GM12872 (cell line): ENCODE data around the gene DTX2.

Experiments used
- TF ChIP-seq, protein P1 (sequence below): IDR thresholded peaks from 3 replicates; pipeline ENCODE4 v1.5.1; 2011; ENCODE audit warnings: low read depth, mild to moderate bottlenecking, low read length, moderate library complexity; ENCODE audit not compliant: insufficient read depth

The DTX2 gene

DNA sequence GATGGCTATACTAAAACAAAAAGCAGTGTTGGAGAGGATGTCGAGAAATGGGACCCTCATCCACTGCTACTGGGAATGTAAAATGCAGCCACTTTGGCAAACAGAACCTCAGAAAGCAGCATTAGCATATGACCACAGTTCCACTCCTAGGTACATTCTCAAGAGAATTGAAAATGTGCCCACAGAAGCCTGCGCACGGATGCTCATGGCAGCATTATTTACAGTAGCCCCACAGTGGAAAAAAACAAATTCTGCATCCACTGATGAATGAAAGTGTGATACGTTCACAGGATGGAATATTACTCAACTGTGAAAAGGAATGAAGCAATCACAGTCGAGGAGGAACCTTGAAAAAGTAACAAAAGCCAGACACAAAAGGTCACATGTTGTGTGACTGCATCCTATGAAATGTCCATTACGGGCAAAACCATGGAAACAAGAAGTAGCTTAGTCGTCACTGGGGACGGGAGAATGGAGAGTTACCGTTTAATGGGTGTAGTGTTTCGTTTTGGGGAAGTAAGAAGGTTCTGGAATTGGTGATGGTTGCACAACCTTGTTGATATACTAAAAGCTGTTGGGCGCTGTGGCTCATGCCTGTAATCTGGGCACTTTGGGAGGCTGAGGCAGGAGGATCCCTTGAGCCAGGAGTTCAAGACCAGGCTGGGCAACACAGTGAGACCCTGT lies 46.4 kb downstream of the DTX2 start:
- TF ChIP-seq, protein P1, sequence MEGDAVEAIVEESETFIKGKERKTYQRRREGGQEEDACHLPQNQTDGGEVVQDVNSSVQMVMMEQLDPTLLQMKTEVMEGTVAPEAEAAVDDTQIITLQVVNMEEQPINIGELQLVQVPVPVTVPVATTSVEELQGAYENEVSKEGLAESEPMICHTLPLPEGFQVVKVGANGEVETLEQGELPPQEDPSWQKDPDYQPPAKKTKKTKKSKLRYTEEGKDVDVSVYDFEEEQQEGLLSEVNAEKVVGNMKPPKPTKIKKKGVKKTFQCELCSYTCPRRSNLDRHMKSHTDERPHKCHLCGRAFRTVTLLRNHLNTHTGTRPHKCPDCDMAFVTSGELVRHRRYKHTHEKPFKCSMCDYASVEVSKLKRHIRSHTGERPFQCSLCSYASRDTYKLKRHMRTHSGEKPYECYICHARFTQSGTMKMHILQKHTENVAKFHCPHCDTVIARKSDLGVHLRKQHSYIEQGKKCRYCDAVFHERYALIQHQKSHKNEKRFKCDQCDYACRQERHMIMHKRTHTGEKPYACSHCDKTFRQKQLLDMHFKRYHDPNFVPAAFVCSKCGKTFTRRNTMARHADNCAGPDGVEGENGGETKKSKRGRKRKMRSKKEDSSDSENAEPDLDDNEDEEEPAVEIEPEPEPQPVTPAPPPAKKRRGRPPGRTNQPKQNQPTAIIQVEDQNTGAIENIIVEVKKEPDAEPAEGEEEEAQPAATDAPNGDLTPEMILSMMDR = no peak

DNA sequence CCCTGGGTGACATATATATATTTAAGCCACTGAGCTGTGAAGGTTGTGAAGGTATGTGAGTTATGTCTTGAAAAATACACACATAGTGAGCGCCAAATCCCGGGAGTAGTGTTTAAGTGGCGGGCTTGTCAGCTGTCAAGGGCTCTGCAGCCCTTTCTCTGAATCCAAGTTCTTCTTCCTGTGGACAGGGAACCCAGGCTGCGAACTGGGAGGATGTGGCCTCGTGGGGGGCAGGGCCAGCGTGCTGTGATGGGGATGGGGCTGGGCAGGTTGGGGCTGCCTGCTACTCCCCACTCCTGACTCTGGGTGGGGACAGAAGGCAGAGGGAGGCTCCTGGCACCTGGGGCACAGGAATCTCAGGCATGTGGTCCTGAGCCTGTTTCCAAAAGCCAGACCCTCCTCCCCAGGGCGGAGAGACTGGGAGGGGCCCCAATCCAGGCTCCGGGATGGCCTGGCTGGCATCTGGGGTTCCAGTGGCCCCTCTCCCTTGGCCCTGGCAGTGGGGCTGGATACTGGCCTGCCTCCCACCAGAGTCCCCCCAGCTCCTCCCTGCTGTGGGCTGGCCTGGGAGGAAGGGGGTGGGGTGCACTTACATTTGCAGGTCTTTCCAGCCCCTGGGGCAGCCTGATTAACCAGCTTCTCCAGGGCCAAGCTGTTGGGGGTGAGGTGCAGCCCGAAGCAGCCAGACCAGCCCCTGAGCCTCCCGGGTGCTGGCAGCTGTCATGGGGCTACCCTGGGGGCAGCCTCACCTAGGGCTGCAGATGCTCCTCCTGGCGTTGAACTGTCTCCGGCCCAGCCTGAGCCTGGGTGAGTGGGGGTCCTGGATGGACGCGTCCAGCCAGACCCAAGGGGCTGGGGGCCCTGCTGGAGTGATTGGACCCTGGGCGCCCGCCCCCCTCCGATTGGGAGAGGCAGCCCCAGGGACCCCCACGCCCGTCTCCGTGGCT lies 48.7 kb downstream of the DTX2 start, which contains the start of gene UPK3B:
TSS of gene UPK3B (plus strand) at position 622 of the 947 bp plus-strand sequence. CDS start at position 723, 101 bp downstream.
- TF ChIP-seq, protein P1 = no peak

DNA sequence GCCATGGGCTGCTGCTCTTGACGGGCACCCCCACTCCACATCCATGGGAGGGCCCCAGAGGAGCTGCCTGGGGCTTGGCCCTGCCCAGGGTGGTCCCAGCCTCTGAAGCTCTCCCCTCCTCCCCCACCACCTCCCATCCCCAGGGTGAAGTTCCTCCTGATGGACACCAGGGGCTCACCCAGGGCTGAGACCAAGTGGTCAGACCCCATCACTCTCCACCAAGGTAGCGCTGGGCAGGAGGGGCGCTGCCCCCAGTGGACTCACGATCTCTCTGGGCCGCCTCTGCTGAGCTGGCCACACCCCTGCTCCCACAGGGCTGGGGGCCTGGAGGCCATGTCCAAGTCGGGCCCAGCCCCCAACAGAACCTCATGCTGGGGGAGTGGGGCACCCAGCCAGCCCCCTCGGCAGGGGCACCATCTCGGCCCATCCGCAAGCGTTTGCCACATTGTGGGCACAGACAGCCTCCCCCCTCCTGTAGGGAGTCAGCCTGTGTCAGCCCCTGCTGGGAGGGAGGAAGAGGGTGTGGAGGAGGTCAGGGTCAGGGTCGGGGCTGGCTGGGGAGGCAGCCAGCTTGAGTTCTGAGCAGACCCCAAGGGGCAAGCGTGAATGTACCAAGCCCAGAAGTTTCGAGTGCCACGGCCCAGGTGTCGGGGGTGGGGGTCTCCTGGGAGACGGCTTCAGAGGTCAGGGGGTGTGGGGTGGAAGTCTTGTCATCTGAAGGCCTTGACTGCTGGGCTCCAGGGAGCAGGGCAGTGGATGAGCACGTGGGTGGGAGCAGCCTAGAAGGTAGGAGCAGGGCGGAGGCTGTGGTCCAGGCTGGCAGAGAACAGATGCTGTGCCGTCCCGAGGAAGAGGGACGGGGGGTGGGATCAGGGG lies 51.7 kb downstream of the DTX2 start:
- TF ChIP-seq, protein P1 = peak; percentile 30; the same call in 1 of the 3 replicates

DNA sequence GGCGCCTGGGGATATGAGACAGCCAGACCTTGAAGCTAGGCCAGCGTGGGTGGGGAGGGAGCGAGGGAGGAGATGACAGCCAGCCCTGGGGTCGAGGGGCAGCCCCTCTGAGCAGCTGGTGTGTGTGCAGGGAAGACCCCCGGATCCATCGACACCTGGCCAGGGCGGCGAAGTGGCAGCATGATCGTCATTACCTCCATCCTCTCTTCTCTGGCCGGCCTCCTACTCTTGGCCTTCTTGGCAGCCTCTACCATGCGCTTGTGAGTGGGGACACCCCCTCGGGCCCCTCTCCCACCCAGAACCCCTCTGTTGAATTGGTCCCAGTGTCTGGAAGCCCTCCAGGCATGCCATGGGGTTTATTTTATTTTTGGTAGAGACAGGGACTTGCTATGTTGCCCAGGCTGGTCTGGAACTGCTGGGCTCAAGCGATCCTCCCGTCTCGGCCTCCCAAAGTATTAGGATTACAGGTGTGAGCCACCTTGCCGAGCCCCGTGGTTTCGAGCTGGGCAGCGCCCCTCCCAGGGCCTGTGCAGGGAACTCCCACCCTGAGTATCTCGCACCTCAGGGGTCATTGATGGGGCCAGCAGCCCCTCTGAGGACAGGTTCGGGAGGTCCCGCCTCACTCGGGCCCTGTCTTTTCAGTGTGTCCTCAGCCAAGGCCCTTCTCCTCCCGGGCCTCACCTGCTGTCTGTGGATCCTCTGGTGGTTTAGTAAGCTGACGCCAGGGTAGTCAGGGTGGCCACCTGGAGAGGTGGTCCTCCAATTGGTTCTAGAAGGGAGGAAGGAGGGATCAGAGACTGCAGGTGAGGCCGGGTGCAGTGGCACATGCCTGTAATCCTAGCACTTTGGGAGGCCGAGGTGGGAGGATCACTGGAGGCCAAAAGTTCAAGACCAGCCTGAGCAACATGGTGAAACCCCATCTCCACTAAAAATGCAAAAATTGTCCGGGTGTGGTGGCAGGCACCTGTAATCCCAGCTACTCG lies 52.6 kb downstream of the DTX2 start:
- TF ChIP-seq, protein P1 = no peak

DNA sequence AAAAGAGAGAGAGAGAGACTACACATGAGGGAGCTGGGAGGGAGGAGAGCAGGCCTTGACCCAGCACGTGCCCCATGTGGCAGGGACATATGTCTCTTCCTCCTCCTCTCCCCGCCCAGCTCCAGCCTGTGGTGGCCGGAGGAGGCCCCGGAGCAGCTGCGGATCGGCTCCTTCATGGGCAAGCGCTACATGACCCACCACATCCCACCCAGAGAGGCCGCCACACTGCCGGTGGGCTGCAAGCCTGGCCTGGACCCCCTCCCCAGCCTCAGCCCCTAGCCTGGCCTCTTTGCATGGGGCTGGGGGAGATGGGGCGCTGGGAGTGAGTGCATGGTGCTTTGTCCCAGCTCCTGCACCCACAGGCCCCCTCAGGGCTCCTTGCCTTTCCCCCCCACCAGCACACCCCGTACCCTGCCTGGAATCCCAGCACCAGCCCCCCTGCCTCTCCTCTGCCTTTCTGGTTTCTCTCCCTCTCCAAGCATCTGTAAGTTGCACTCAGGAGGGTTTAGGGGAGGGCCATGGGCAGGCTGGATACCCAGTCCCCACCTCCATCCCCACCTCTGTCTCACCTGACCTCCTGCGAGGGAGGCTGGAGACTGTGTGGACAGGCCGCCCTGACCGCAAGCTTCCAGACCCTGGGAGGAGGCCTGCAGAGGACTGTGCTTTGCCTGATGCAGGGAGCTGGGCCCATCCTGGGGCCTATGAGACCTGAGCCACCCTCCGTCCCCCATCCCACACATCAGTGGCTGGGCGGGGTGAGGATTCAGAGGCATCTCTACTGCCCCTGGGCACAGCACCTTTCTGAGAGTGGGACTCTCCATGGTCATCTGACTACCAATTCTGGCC lies 53.6 kb downstream of the DTX2 start:
- TF ChIP-seq, protein P1 = no peak

DNA sequence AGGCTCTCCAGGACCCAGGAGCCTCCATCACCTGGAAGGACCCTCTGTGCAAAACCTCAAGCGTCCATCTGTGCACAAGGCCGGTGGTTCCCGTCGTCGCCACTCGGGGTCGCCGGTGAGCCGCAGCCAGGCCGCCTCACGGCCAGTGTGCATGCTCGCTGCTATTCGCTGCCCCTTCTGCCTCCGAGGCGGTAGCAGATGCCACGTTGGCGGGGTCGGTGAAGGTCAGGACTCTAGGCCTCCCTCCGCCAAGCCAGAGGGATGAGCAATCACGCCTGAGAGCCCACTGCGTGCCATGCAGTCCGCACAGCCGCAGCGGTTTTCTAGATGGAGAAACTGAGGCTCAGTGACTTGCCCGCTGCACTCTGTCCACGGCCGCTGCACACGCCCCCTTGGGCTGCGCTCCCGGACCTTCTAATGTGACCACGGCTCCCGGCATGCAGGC lies 54.5 kb downstream of the DTX2 start:
- TF ChIP-seq, protein P1 = peak; percentile 89
